Esophagus (tissue), 2 donors: Measurements from ENCODE around the gene SCGN. TPM values are rescaled to one million over a fixed set of nuclear protein-coding genes. Genes with fewer than 3 reads are reported as not detected.

Source experiments
- H3K27ac ChIP-seq, 2 donors: one replicate each; pipeline ENCODE4 v1.5.1; 2013; ENCODE audit warnings: low read depth in 2 of 2, mild to moderate bottlenecking in 2 of 2, inconsistent platforms in 1 of 2, low read length in 1 of 2, moderate library complexity in 1 of 2
- H3K27me3 ChIP-seq, 2 donors: one replicate each; pipeline ENCODE4 v1.6.1; 2013; ENCODE audit warnings: low read length in 2 of 2, control low read depth in 1 of 2, mild to moderate bottlenecking in 1 of 2; ENCODE audit not compliant: insufficient read depth in 2 of 2, control insufficient read depth in 1 of 2
- H3K36me3 ChIP-seq, 2 donors: one replicate each; pipeline ENCODE4 v1.6.1; 2013; ENCODE audit warnings: low read length in 1 of 2; ENCODE audit not compliant: control insufficient read depth in 2 of 2, insufficient read depth in 2 of 2
- H3K4me1 ChIP-seq, 2 donors: one replicate each; pipeline ENCODE4 v1.6.1; 2013; ENCODE audit warnings: low read length in 1 of 2; ENCODE audit not compliant: control insufficient read depth in 2 of 2, insufficient read depth in 2 of 2
- H3K4me3 ChIP-seq, 2 donors: one replicate each; pipeline ENCODE4 v1.5.1; 2013; ENCODE audit warnings: low read length in 2 of 2, mild to moderate bottlenecking in 2 of 2, low read depth in 1 of 2, moderate library complexity in 1 of 2
- H3K9me3 ChIP-seq, 2 donors: one replicate each; pipeline ENCODE4 v1.6.1; 2013; ENCODE audit warnings: mild to moderate bottlenecking in 2 of 2, low read depth in 1 of 2, low read length in 1 of 2, moderate library complexity in 1 of 2; ENCODE audit not compliant: control insufficient read depth in 2 of 2, insufficient read depth in 1 of 2
- WGBS, 2 donors: extraction: QIAGEN DNeasy Blood & Tissue Kit; methylation state at CpG; one replicate each; pipeline ENCODE4 v1.1.7; 2013; 5-methylcytosine and 5-hydroxymethylcytosine counted together
- polyA plus RNA-seq, 2 donors: library from polyadenylated mRNA; stranded (reverse); fragments of 200-250 nt; gene quantifications; one replicate each; pipeline ENCODE4 v1.2.3, GENCODE V29; 2013
- donor health status: healthy with polysubstance abuse.
- donor health status: Bipolar disorder and iron deficiency.

SCGN gene
- polyA plus RNA-seq, 2 donors = 0.08 TPM; not detected in 1

GRCh38 chr6:25706314-25707014 lies 54.4 kb downstream of the SCGN start:
- WGBS, 2 donors = 83 to 85% methylated on average over 6 of the region's 6 CpGs
- Histone ChIP-seq H3K9me3 (no peaks in the 10 kb centered on the region), H3K4me3 (no peak overlapping the region), H3K27ac (no peak overlapping the region), H3K4me1 (no peaks in the 10 kb centered on the region), H3K27me3 (no peaks in the 10 kb centered on the region), H3K36me3 (no peaks in the 10 kb centered on the region)

GRCh38 chr6:25709761-25710160 lies 57.7 kb downstream of the SCGN start:
- H3K27me3 ChIP-seq = no peaks in the 10 kb centered on the region
- WGBS, 2 donors = 89 to 94% methylated on average over 10 of the region's 10 CpGs
- no peak overlapping the region for H3K4me3 ChIP-seq

GRCh38 chr6:25710287-25710686 lies 58.3 kb downstream of the SCGN start:
- H3K36me3 ChIP-seq = no peaks in the 10 kb centered on the region
- no peak overlapping the region for H3K27ac ChIP-seq
- 78 to 83% methylated on average over 14 of the region's 14 CpGs for WGBS, 2 donors
- H3K4me3 ChIP-seq = no peak overlapping the region
- no peaks in the 10 kb centered on the region for H3K4me1 ChIP-seq
- H3K9me3 ChIP-seq = no peaks in the 10 kb centered on the region
- no peaks in the 10 kb centered on the region for H3K27me3 ChIP-seq

More at GRCh38 chr6:25709761-25710160, 57.7 kb downstream of the SCGN start:
- no peaks in the 10 kb centered on the region for H3K36me3 ChIP-seq
- no peaks in the 10 kb centered on the region for H3K9me3 ChIP-seq
- H3K4me1 ChIP-seq = no peaks in the 10 kb centered on the region
- no peak overlapping the region for H3K27ac ChIP-seq

- no peaks in the 10 kb centered on the region for H3K4me1 ChIP-seq
- H3K9me3 ChIP-seq = no peaks in the 10 kb centered on the region
- H3K27ac ChIP-seq = no peak overlapping the region
- H3K27me3 ChIP-seq = no peaks in the 10 kb centered on the region
- 61 to 79% methylated on average over 1 of the region's 1 CpG for WGBS, 2 donors
- no peak overlapping the region for H3K4me3 ChIP-seq
- H3K36me3 ChIP-seq = no peaks in the 10 kb centered on the region
These were observed 61.8 kb downstream of the SCGN start for GRCh38 chr6:25713824-25714223.

GRCh38 chr6:25714765-25715164 lies 62.8 kb downstream of the SCGN start:
- Histone ChIP-seq H3K36me3 (no peaks in the 10 kb centered on the region), H3K27me3 (no peaks in the 10 kb centered on the region), H3K9me3 (no peaks in the 10 kb centered on the region), H3K27ac (no peak overlapping the region), H3K4me3 (no peak overlapping the region), H3K4me1 (no peaks in the 10 kb centered on the region)
- 43 to 50% methylated on average over 3 of the region's 3 CpGs for WGBS, 2 donors

- H3K27ac ChIP-seq = no peak overlapping the region
- 68 to 85% methylated on average over 4 of the region's 4 CpGs for WGBS, 2 donors
- H3K36me3 ChIP-seq = no peaks in the 10 kb centered on the region
- no peaks in the 10 kb centered on the region for H3K27me3 ChIP-seq
- H3K9me3 ChIP-seq = no peaks in the 10 kb centered on the region
- no peak overlapping the region for H3K4me3 ChIP-seq
- no peaks in the 10 kb centered on the region for H3K4me1 ChIP-seq
These were observed 63.8 kb downstream of the SCGN start for GRCh38 chr6:25715794-25716193.

- H3K4me1 ChIP-seq = no peaks in the 10 kb centered on the region
- no peaks in the 10 kb centered on the region for H3K9me3 ChIP-seq
- no peak overlapping the region for H3K4me3 ChIP-seq
- no peak overlapping the region for H3K27ac ChIP-seq
- no peaks in the 10 kb centered on the region for H3K27me3 ChIP-seq
- no peaks in the 10 kb centered on the region for H3K36me3 ChIP-seq
- 51 to 53% methylated on average over 6 of the region's 6 CpGs for WGBS, 2 donors
These were observed 66.1 kb downstream of the SCGN start for GRCh38 chr6:25717866-25718740.

- no peak overlapping the region for H3K27ac ChIP-seq
- H3K27me3 ChIP-seq = no peaks in the 10 kb centered on the region
These were observed 74.3 kb downstream of the SCGN start for GRCh38 chr6:25726122-25726911.

GRCh38 chr6:25727028-25727427 lies 75.0 kb downstream of the SCGN start:
- H3K36me3 ChIP-seq = no peaks in the 10 kb centered on the region
- WGBS, 2 donors = 84 to 85% methylated on average over 14 of the region's 14 CpGs
- no peak overlapping the region for H3K4me3 ChIP-seq
- peaks cover 0 to 3% of the 10 kb centered on the region in 2 donors for H3K4me1 ChIP-seq
- H3K9me3 ChIP-seq = peaks cover 2 to 4% of the 10 kb centered on the region in 2 donors
- no peak overlapping the region for H3K27ac ChIP-seq
- peaks cover 0 to 2% of the 10 kb centered on the region in 2 donors for H3K27me3 ChIP-seq

More at GRCh38 chr6:25726122-25726911, 74.3 kb downstream of the SCGN start:
- Histone ChIP-seq H3K4me1 (no peaks in the 10 kb centered on the region), H3K36me3 (no peaks in the 10 kb centered on the region), H3K4me3 (no peak overlapping the region), H3K9me3 (peaks cover 0 to 2% of the 10 kb centered on the region in 2 donors)
- 94% methylated on average over 37 of the region's 37 CpGs for WGBS, 2 donors
